Neural cell (in vitro differentiated cells): ENCODE results near the gene CDSN. TPM values are rescaled to one million over a fixed set of nuclear protein-coding genes. Genes with fewer than 3 reads are reported as not detected.

Experiments used
- H2AFZ ChIP-seq: fragments of 200-600, 300-800 bp; sonication (generic), shearing (Covaris generic); 2 replicates; pipeline ENCODE4 v1.6.0; 2014; ENCODE audit warnings: low read depth, mild to moderate bottlenecking, antibody characterized with exemption, low read length, moderate library complexity
- H3F3A ChIP-seq: fragments of 200-600 bp; shearing (Covaris generic); 2 replicates; pipeline ENCODE4 v1.6.1; 2016; ENCODE audit warnings: mild to moderate bottlenecking, moderate library complexity, mixed read lengths, antibody characterized with exemption, low read length; ENCODE audit not compliant: insufficient read depth, poor library complexity, severe bottlenecking
- H3K27ac ChIP-seq: fragments of 200-600, 300-800 bp; sonication (generic), shearing (Covaris generic); 2 replicates; pipeline ENCODE4 v1.5.1; 2014; ENCODE audit warnings: mild to moderate bottlenecking, low read length, moderate library complexity
- H3K27me3 ChIP-seq: fragments of 300-800, 200-600 bp; sonication (generic), shearing (Covaris generic); 2 replicates; pipeline ENCODE4 v1.6.0; 2014; ENCODE audit warnings: mild to moderate bottlenecking, low read depth, low read length, moderate library complexity; ENCODE audit not compliant: insufficient read depth
- H3K36me3 ChIP-seq: fragments of 300-800, 200-600 bp; sonication (generic), shearing (Covaris generic); 2 replicates; pipeline ENCODE4 v1.5.1; 2014; ENCODE audit warnings: mild to moderate bottlenecking, antibody characterized with exemption, low read length, moderate library complexity; ENCODE audit not compliant: insufficient read depth
- H3K4me2 ChIP-seq: fragments of 300-800, 200-600 bp; sonication (generic), shearing (Covaris generic); 2 replicates; pipeline ENCODE4 v1.6.0; 2014; ENCODE audit warnings: mild to moderate bottlenecking, low read length
- H3K4me3 ChIP-seq: fragments of 300-800, 200-600 bp; sonication (generic), shearing (Covaris generic); 2 replicates; pipeline ENCODE4 v1.5.1; 2014; ENCODE audit warnings: mild to moderate bottlenecking, low read length, moderate library complexity
- H3K79me2 ChIP-seq: fragments of 200-600 bp; shearing (Covaris generic); replicated peaks from 2 replicates; pipeline ENCODE4 v1.6.0; 2014; ENCODE audit warnings: mild to moderate bottlenecking, low read length, moderate library complexity; ENCODE audit not compliant: insufficient read depth
- H3K9ac ChIP-seq: fragments of 300-800, 200-600 bp; sonication (generic), shearing (Covaris generic); 2 replicates; pipeline ENCODE4 v1.6.1; 2016; ENCODE audit warnings: mild to moderate bottlenecking, low read length, mixed read lengths
- H3K9me2 ChIP-seq: fragments of 200-600 bp; shearing (Covaris generic); 2 replicates; pipeline ENCODE4 v1.6.1; 2016; ENCODE audit warnings: mild to moderate bottlenecking, low read length, mixed read lengths; ENCODE audit not compliant: insufficient read depth
- H3K9me3 ChIP-seq: fragments of 200-600, 300-800 bp; sonication (generic), shearing (Covaris generic); 2 replicates; pipeline ENCODE4 v1.6.1; 2016; ENCODE audit warnings: mild to moderate bottlenecking, mixed run types, low read length, moderate library complexity, mixed read lengths
- H4K20me1 ChIP-seq: fragments of 200-600 bp; shearing (Covaris generic); 2 replicates; pipeline ENCODE4 v1.6.1; 2016; ENCODE audit warnings: mild to moderate bottlenecking, mixed run types; ENCODE audit not compliant: insufficient read depth
- CTCF ChIP-seq: fragments of 450-650 bp; IDR thresholded peaks from 2 replicates; pipeline ENCODE4 v1.5.1; 2014; ENCODE audit warnings: antibody characterized with exemption, mild to moderate bottlenecking, moderate library complexity; ENCODE audit not compliant: poor library complexity, severe bottlenecking
- EP300 ChIP-seq: fragments of 450-650 bp; conservative IDR thresholded peaks from 2 replicates; pipeline ENCODE4 v1.6.1; 2014; ENCODE audit warnings: antibody characterized with exemption, mild to moderate bottlenecking, moderate library complexity; ENCODE audit not compliant: poor library complexity, severe bottlenecking
- EZH2 ChIP-seq: fragments of 200-600, 300-800 bp; shearing (Covaris generic), sonication (generic); IDR thresholded peaks from 2 replicates; pipeline ENCODE4 v1.6.1; 2014; ENCODE audit warnings: antibody characterized with exemption, low read length, borderline replicate concordance, mild to moderate bottlenecking; ENCODE audit not compliant: insufficient read depth, poor library complexity, severe bottlenecking
- MXI1 ChIP-seq: fragments of 450-650 bp; conservative IDR thresholded peaks from 2 replicates; pipeline ENCODE4 v1.6.1; 2014; ENCODE audit warnings: antibody characterized with exemption, mild to moderate bottlenecking; ENCODE audit not compliant: poor library complexity, severe bottlenecking
- POLR2AphosphoS5 ChIP-seq: IDR thresholded peaks from 2 replicates; pipeline ENCODE4 v1.6.1; 2012
- RAD21 ChIP-seq: fragments of 450-650 bp; conservative IDR thresholded peaks from 2 replicates; pipeline ENCODE4 v1.6.1; 2014; ENCODE audit warnings: antibody characterized with exemption, mild to moderate bottlenecking, moderate library complexity
- REST ChIP-seq: IDR thresholded peaks from 2 replicates; pipeline ENCODE4 v1.6.1; 2012; ENCODE audit warnings: borderline replicate concordance
- SMC3 ChIP-seq: fragments of 450-650 bp; conservative IDR thresholded peaks from 2 replicates; pipeline ENCODE4 v1.6.1; 2014; ENCODE audit warnings: antibody characterized with exemption, mild to moderate bottlenecking, moderate library complexity; ENCODE audit not compliant: poor library complexity
- TAF1 ChIP-seq: IDR thresholded peaks from 2 replicates; pipeline ENCODE4 v1.6.1; 2012; ENCODE audit warnings: low read depth
- polyA plus RNA-seq: library from polyadenylated mRNA; depleted of rRNA; stranded (reverse); fragments of >200 nt; gene quantifications from 2 replicates; pipeline ENCODE4 v1.2.3, GENCODE V29; 2014

CDSN gene
- polyA plus RNA-seq, 1 donor from 2014 or later, result not detected

- H3K79me2 ChIP-seq, result no peaks in the 10 kb centered on the region
- no peaks in the 10 kb centered on the region for H3K27me3 ChIP-seq
- no peak overlapping the region for H3K4me2 ChIP-seq
- H3K9ac ChIP-seq, result no peak overlapping the region
- no peak overlapping the region for H2AFZ ChIP-seq
- H3F3A ChIP-seq, result no peaks in the 10 kb centered on the region
- no peak for TF ChIP-seq RAD21
- TF ChIP-seq MXI1, result no peak
- TF ChIP-seq SMC3, result no peak
- TF ChIP-seq POLR2AphosphoS5, result no peak
- TF ChIP-seq EP300, result no peak
- no peak for TF ChIP-seq EZH2
- no peak for TF ChIP-seq TAF1
- TF ChIP-seq REST, result no peak
- no peak for TF ChIP-seq CTCF
- no peak overlapping the region for H3K27ac ChIP-seq
- H3K9me3 ChIP-seq, result no peaks in the 10 kb centered on the region
- no peaks in the 10 kb centered on the region for H3K36me3 ChIP-seq
- no peak overlapping the region for H3K4me3 ChIP-seq
- no peaks in the 10 kb centered on the region for H4K20me1 ChIP-seq
- no peaks in the 10 kb centered on the region for H3K9me2 ChIP-seq
These were observed 2.8 kb upstream of the CDSN start for GRCh38 chr6:31122791-31123706.

- Histone ChIP-seq H3K36me3 (no peaks in the 10 kb centered on the region), H3K9ac (no peak overlapping the region)
These were observed 1.0 kb upstream of the CDSN start for GRCh38 chr6:31121131-31121790.

More at GRCh38 chr6:31121131-31121790, 1.0 kb upstream of the CDSN start:
- Histone ChIP-seq H3K79me2 (no peaks in the 10 kb centered on the region), H3K9me2 (no peaks in the 10 kb centered on the region), H3K4me2 (no peak overlapping the region), H3K27me3 (no peaks in the 10 kb centered on the region), H4K20me1 (no peaks in the 10 kb centered on the region), H3K9me3 (no peaks in the 10 kb centered on the region), H3F3A (no peaks in the 10 kb centered on the region), H2AFZ (no peak overlapping the region), H3K4me3 (no peak overlapping the region), H3K27ac (no peak overlapping the region)
- TF ChIP-seq CTCF (no peak), EZH2 (no peak), SMC3 (no peak)
